HG03175 (cell line): ENCODE results near the gene PSME1.
"Not testable (repeated sequence)": the region's sequence is repeated elsewhere in the genome, so short reads cannot be mapped to it uniquely, and the experiment has no call there.

ENCODE experiments used
- ATAC-seq: cut with Tn5 transposase; IDR thresholded peaks from one replicate; pipeline ENCODE4 v1.9.1; 2021; ENCODE audit warnings: mild to moderate bottlenecking, moderate library complexity; ENCODE audit not compliant: unreplicated experiment

PSME1 gene

GRCh38 chr14:24103451-24103850 lies 32.5 kb upstream of the PSME1 start:
- no peak for ATAC-seq

DNA sequence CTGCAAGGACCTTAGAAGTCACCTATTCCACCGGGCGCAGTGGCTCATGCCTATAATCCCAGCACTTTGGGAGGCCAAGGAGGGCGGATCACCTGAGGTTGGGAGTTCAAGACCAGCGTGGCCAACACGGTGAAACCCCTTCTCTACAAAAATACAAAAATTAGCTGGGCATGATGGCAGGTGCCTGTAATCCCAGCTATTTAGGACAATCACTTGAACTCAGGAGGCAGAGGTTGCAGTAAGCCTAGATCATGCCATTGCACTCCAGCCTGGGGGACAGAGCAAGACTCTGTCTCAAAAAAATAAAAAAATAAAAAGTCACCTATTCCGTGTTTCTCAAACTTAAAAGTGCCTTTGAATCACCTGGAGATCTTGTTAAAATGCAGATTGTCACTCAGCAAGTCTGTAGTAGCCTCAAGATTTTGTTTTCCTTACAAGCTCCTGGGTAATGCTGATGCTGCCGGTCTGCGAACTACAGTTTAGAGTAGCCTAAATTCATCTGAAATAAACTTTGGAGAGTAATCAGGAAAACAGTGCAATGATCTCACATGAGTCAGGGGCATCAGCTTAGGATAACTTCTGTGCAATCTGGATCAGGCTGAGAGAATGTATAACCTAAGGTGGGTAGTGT lies 30.3 kb upstream of the PSME1 start:
- ATAC-seq = not testable (repeated sequence)

- no peak for ATAC-seq
Observed at GRCh38 chr14:24106672-24107271, 29.2 kb upstream of the PSME1 start.

GRCh38 chr14:24108336-24108874 lies 27.6 kb upstream of the PSME1 start:
- peak; percentile 47 for ATAC-seq

GRCh38 chr14:24110060-24110459 lies 25.9 kb upstream of the PSME1 start:
- no peak for ATAC-seq

- ATAC-seq = no peak
Observed at GRCh38 chr14:24110523-24110922, 25.5 kb upstream of the PSME1 start.

- no peak for ATAC-seq
Observed at GRCh38 chr14:24113379-24113800, 22.6 kb upstream of the PSME1 start.

- ATAC-seq = peak; percentile 26
Observed at GRCh38 chr14:24113801-24114531, 22.0 kb upstream of the PSME1 start.

- ATAC-seq = peak; percentile 87
Observed at GRCh38 chr14:24114532-24115421, 21.2 kb upstream of the PSME1 start, which contains the start of the genes DCAF11 and NRL. TSS of gene DCAF11 (plus strand) at chr14:24114777. CDS start at chr14:24115595, 818 bp downstream. TSS of gene NRL (minus strand) at chr14:24114949. CDS start at chr14:24082848, 32,101 bp downstream.

DNA sequence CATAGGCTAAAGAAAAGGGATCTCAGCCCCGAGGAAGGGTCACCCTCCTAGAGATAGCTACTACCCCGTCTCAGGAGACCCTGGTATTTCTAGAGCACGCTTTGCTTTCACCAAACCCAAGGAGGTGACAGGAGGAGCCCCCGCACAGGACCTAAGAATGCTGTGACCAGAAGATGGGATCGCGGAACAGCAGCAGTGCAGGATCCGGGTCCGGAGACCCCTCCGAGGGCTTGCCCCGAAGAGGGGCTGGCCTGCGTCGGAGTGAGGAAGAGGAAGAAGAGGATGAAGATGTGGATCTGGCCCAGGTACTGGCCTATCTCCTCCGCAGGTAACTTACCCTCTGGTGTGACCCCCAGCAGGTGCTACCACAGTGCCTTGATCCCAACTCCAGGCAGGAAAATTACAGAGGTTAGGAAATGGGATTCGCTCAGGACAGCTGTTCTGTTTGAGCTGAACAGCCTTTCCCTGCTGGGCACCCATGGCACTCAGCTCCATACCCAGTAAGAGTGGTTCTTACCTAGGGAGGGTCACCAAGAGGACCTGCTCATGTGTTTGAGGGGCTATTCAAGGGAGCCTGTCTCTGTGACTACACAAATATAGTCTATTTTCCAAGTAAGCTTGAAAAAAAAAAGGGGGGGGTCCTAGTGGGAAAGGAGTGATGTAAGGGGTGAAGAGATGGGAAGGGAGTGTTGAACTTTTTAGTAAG lies 20.4 kb upstream of the PSME1 start:
- ATAC-seq = no peak

DNA sequence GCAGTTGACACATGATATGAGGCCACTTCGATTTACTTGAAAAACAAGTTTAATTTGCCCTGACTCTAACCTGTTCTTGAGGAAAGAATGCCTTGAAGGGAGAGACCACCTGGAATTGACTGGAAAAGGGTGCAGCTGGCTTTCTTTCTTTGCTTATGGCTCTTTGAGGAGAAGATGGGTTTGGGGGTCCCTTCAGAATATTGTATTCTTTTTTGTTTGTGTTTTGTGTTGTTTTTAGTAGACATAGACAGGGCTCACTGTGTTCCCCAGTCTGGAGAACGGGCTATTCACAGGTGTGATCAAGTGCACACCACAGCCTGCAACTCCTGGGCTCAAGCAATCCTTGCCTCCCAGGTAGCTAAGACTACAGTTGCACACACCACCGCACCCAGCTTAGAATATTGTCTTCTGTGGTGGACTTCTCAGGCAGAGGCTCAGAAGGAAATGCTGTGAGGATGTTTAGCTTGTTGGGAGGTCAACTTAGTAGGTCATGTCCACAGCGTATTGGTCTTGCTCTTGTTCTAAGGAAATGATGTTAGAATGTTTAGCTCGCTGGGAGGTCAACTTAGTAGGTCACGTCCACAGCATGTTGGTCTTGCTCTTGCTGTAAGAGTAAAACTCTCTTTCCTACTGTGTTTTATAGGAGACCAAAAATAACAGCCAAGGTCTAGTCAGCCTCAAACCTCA lies 19.7 kb upstream of the PSME1 start:
- no peak for ATAC-seq

- no peak for ATAC-seq
Observed at GRCh38 chr14:24117179-24117578, 18.8 kb upstream of the PSME1 start.

- ATAC-seq = no peak
Observed at GRCh38 chr14:24119691-24120090, 16.3 kb upstream of the PSME1 start.

GRCh38 chr14:24121210-24121609 lies 14.8 kb upstream of the PSME1 start:
- no peak for ATAC-seq

- ATAC-seq = no peak
Observed at GRCh38 chr14:24122416-24122815, 13.6 kb upstream of the PSME1 start.

- no peak for ATAC-seq
Observed at GRCh38 chr14:24122898-24123297, 13.1 kb upstream of the PSME1 start.

GRCh38 chr14:24123424-24124417 lies 12.3 kb upstream of the PSME1 start:
- peak; percentile 53 for ATAC-seq

- ATAC-seq = no peak
Observed at GRCh38 chr14:24126939-24127338, 9.1 kb upstream of the PSME1 start.
